Activated CD4-positive, alpha-beta T cell treated with anti-CD3 and anti-CD28 coated beads, Interleukin-2, amount 50 U/mL, for 48 hours (primary cell): ENCODE measurements around the gene MYBPC2.
A peak's percentile ranks its signal among the peaks of the same experiment; 100 is the strongest.
"Not testable (repeated sequence)": the region's sequence is repeated elsewhere in the genome, so short reads cannot be mapped to it uniquely, and the experiment has no call there.

Experiments used
- DNase-seq, 2 experiments: peaks; one replicate each; pipeline ENCODE4 v3.0.0-alpha.2; 2020

MYBPC2 gene

GRCh38 chr19:50461066-50461875 is 28.6 kb downstream of the MYBPC2 start:
- peak; percentile 66 to 75 for DNase-seq

- DNase-seq = no peak
Observed at GRCh38 chr19:50462970-50463369, 30.3 kb downstream of the MYBPC2 start.

GRCh38 chr19:50464348-50464747 is 31.7 kb downstream of the MYBPC2 start:
- no peak for DNase-seq

- DNase-seq = no peak
Observed at GRCh38 chr19:50465000-50465399, 32.3 kb downstream of the MYBPC2 start.

- DNase-seq = no peak
Observed at GRCh38 chr19:50465986-50466705, 33.5 kb downstream of the MYBPC2 start.

DNA sequence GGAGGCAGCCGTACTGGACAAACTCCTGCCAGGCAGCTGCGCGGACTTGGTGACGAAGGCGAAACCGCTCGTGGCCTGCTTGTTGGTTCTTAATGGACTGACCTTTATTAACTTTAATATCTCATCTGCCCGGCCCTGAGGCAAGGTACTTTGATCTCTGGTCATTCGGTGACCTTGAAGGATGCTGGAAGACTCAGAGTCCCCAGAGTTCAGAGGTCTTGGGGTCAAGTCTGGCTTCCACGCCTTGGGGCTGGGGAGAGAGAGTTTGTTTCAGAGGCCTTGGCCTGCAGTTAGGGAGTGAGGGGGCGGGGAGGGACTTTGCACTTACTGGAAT is 34.0 kb downstream of the MYBPC2 start:
- no peak for DNase-seq

GRCh38 chr19:50467566-50467965 is 34.9 kb downstream of the MYBPC2 start:
- no peak for DNase-seq

GRCh38 chr19:50468818-50469217 is 36.1 kb downstream of the MYBPC2 start:
- no peak for DNase-seq

GRCh38 chr19:50473336-50473735 is 40.6 kb downstream of the MYBPC2 start:
- DNase-seq = not testable (repeated sequence)

GRCh38 chr19:50475101-50475568 is 42.4 kb downstream of the MYBPC2 start:
- DNase-seq = no peak

DNA sequence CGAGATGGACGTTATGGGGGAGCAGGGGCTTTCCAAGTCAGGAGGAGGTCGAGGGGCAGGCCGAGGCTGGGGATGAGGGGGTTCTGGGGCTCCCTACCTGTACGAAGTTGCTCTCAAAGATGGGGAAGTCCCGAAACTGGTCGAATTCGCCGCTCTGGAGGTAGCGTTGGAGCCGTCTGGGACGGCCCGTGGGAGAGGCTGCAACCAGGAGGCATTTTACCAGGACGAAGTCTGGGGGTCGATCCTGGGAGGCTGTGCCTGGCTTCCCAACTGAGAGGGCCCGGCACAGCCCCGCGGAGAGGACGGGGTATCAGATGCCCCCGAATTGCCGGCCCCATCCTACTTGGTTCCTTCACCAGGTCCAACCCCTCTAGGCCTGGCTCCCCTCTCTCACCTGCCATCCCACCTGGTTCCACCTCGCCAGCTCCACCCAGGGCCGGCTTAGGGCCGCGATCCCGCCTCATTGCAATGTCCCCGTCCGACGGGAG is 43.1 kb downstream of the MYBPC2 start:
- DNase-seq = no peak

DNA sequence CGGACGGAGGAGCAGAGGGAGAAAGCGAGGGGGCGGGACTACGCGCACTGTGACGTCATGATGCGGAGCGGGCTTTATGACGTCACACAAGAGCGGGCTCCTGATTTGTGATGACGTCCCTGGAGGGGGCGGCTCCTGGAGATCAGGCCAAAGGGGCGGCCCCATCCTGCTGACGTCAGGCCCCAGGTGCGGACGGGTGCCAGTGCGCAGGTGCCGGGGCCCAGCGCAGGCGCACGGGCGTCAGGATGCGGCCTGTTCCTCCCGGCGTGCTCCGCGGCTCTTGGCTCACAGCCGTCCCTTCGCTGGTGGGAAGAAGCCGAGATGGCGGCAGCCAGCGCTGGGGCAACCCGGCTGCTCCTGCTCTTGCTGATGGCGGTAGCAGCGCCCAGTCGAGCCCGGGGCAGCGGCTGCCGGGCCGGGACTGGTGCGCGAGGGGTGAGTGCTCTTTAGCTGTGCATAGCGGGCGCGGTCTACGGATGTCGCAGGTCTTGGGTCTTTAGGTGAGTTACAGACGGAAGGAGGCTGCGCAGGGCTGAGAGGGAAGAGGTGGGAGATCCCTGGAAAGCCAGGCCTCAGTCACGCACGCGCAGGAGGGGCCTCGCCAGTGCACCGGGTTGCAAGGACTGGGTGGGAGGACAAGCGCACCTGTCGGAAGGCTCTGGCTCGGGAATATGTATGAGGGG is 43.7 kb downstream of the MYBPC2 start, which contains the start of the genes EMC10 and GARIN5A:
TSS of gene EMC10 (plus strand) at position 284 of the 683 bp plus-strand sequence. CDS start at position 322, 38 bp downstream.
TSS of gene GARIN5A (minus strand) at position 625 of the 683 bp plus-strand sequence. CDS start at position 165, 460 bp downstream.
- peak; percentile 92 to 95 for DNase-seq

- no peak for DNase-seq
Observed at GRCh38 chr19:50476907-50477238, 44.2 kb downstream of the MYBPC2 start.

GRCh38 chr19:50477751-50478515 is 45.2 kb downstream of the MYBPC2 start:
- no peak for DNase-seq

GRCh38 chr19:50478901-50479715 is 46.4 kb downstream of the MYBPC2 start:
- peak in 1 of 2 experiments; percentile 40 for DNase-seq

GRCh38 chr19:50479761-50480251 is 47.1 kb downstream of the MYBPC2 start:
- no peak for DNase-seq

DNA sequence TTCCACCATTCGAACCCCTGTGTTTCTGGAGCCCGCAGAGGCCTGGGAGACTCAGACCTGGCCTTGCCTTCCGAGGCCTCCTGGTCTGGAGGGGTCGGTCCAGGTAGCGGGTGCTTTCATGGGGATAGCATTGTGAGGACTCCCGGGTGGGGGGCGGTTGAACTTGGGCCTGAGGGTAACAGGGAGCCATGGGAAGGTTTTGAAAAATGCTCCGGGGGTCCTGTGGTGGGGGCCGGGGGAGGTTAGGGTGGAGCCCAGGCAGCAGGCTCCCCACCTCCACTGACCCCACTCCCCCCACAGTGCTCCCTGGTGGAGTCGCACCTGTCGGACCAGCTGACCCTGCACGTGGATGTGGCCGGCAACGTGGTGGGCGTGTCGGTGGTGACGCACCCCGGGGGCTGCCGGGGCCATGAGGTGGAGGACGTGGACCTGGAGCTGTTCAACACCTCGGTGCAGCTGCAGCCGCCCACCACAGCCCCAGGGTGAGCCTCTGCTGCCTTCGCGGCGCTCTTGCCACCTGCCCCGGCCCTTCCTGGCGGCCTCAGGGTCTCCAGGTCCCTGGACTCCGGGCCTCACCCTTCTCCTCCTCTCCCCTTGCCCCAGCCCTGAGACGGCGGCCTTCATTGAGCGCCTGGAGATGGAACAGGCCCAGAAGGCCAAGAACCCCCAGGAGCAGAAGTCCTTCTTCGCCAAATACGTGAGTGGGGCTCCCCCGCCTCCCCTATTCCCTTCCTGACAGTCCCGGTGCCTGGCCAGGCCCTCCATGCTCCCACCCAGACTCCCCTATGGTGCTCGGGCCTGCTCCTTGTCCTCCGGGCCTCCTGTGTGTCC is 47.8 kb downstream of the MYBPC2 start:
- DNase-seq = no peak

DNA sequence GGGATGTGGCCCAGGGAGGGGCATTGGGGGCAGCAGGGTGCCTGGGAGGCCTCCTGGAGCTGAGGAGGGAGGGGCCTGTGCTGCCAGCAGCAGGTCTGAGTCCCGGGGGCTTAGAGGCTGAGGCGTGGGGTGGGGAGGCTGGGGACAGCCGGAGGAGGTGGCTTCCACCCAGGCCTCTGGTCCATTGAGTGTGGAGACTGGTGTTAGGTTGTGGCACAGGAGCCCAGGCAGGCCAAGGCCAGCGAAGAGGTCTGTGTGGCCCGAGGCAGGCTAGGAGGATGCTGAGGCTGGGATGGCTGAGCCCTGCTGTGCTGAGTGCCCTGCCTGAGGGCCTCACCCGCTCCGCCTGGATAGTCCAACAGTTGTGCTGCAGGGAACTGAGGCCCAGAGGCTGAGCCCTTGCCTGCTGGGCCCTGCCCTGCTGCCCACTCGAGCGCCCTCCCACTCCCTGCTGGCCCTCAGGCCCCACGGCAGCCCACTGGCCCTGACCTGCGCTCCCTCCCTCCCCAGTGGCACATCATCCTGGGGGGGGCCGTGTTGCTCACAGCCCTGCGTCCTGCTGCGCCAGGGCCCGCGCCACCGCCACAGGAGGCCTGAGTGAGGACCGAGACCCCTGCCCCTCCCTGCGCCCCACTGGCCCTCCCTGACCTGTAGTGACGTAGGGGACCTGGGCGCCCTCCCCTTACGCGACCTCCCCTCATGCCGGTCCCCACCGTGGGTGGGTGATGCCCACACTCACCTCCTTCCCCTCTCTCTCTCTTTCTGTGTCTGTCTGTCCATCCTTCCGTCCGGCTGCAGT is 48.9 kb downstream of the MYBPC2 start:
- no peak for DNase-seq

- no peak for DNase-seq
Observed at GRCh38 chr19:50482271-50482855, 49.7 kb downstream of the MYBPC2 start.
